ENCODE results near the gene TMEM184C.

DNA sequence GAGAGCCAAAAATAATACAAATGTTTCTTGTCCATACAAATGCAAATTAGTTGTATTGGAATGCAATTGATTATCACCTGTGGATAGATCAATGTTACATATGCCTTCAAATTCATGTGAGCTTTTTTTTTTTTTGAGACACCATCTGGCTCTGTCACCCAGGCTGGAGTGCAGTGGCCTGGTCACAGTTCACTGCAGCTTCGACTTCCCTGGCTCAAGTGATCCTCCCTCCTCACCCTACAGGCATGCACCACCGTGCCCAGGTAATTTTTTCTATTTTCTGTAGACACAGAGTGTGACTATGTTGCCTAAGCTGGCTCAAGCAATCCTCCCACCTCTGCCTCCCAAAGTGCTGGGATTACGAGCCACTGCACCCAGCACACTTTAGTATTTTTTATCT lies 38.6 kb upstream of the TMEM184C start:
- TF ChIP-seq, protein P1, sequence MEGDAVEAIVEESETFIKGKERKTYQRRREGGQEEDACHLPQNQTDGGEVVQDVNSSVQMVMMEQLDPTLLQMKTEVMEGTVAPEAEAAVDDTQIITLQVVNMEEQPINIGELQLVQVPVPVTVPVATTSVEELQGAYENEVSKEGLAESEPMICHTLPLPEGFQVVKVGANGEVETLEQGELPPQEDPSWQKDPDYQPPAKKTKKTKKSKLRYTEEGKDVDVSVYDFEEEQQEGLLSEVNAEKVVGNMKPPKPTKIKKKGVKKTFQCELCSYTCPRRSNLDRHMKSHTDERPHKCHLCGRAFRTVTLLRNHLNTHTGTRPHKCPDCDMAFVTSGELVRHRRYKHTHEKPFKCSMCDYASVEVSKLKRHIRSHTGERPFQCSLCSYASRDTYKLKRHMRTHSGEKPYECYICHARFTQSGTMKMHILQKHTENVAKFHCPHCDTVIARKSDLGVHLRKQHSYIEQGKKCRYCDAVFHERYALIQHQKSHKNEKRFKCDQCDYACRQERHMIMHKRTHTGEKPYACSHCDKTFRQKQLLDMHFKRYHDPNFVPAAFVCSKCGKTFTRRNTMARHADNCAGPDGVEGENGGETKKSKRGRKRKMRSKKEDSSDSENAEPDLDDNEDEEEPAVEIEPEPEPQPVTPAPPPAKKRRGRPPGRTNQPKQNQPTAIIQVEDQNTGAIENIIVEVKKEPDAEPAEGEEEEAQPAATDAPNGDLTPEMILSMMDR (IDR thresholded peaks at IDR 0.05): no peak
- TF ChIP-seq POLR2A (IDR thresholded peaks at IDR 0.05): no peak
